ENCODE results near the gene KCNAB2.

DNA sequence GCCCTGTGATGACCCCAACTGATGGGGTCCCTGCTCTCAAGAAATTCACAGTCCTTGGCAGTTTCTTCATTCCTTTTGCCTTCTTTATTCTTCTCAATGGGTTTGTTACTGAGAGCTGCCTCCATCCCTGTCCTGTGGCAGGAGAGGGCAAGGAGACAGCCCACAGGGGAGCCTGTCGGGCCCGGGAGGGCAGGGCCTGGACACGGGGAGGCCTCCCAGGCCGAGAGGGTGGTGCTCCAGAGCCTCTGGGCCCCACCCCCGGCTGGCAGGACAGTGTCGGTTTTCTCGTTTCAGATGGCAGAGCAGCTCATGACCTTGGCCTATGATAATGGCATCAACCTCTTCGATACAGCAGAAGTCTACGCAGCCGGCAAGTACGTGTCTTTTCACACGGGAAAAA, 36.2 kb downstream of the KCNAB2 start:
- TF ChIP-seq CTCF (IDR thresholded peaks at IDR 0.05) (no peak), POLR2A (IDR thresholded peaks at IDR 0.05) (no peak)

Data from right lobe of liver (tissue), 4 donors.